Stimulated activated effector memory CD8-positive, alpha-beta T cell treated with anti-CD3 and anti-CD28 coated beads, Interleukin-12 subunit alpha, Interleukin-12 subunit beta, amount 100 ng/mL, for 72 hours (primary cell): ENCODE results near the gene RASGRF2.

Source experiments
- ATAC-seq: fragments of 150-1000 bp; cut with Tn5 transposase; 2 replicates; pipeline ENCODE4 v1.10.0; 2021
- DNase-seq, 2 donors: peaks; one replicate each; pipeline ENCODE4 v3.0.0; 2021 to 2022; ENCODE audit warnings: low spot score in 2 of 2
- H3K27ac Mint-ChIP-seq: one replicate; pipeline ENCODE4 v1.8.0; 2022; ENCODE audit warnings: mild to moderate bottlenecking, mixed read lengths
- H3K36me3 Mint-ChIP-seq: one replicate; pipeline ENCODE4 v1.8.0; 2022; ENCODE audit warnings: mild to moderate bottlenecking, mixed read lengths
- H3K4me1 Mint-ChIP-seq: one replicate; pipeline ENCODE4 v1.8.0; 2022; ENCODE audit warnings: mixed read lengths
- H3K4me3 Mint-ChIP-seq: one replicate; pipeline ENCODE4 v1.8.0; 2022; ENCODE audit warnings: mild to moderate bottlenecking, mixed read lengths
- H3K9me3 Mint-ChIP-seq: one replicate; pipeline ENCODE4 v1.8.0; 2022; ENCODE audit warnings: mixed read lengths

The RASGRF2 gene

GRCh38 chr5:81161012-81161601, 200.9 kb downstream of the RASGRF2 start:
- ATAC-seq (no peak), DNase-seq (no peak)
- H3K36me3 Mint-ChIP-seq: no peaks in the 10 kb centered on the region
- peaks cover 25% of the 10 kb centered on the region for H3K4me1 Mint-ChIP-seq
- H3K27ac Mint-ChIP-seq: no peak overlapping the region
- H3K4me3 Mint-ChIP-seq: no peak overlapping the region
- peaks cover under 1% of the 10 kb centered on the region for H3K9me3 Mint-ChIP-seq

DNA sequence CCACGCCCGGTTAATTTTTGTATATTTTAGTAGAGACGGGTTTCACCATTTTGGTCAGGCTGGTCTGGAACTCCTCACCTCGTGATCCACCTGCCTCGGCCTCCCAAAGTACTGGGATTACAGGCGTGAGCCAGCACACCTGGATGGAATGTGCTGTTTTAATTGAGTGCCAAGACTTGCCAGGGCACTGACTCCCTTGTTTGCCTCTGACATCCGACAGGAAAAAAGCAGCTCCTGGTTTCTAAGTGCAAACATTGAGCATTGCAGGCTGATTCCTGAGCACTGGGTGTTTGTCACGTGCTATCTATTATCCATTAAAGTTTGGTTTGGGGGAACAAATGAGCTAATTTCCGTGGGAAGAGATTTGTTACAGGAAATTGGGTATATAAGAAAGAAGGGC, 202.3 kb downstream of the RASGRF2 start:
- no peak overlapping the region for H3K27ac Mint-ChIP-seq

DNA sequence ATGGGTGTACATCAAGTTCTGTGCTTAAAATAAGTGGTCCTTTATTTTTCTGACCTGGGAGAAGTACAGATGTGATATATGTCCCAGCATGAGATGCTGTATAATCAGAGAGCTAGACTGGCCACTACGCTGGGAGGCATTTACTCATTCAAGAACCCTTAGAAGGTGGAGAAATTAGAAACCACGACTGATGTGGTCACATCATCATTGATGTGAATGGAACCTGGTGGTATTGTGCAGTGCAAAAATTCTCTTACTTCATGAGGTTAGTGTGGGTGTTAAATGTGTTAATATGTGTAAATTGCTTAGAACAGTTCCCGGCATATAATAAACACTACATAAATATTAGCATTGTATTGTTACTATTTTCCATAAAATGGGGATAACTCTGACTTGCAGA, 203.5 kb downstream of the RASGRF2 start:
- peak; percentile 87 for ATAC-seq
- Mint-ChIP-seq H3K27ac (no peak overlapping the region), H3K4me3 (no peak overlapping the region)

More for the DNA sequence above, 202.3 kb downstream of the RASGRF2 start:
- Mint-ChIP-seq H3K36me3 (no peaks in the 10 kb centered on the region), H3K4me3 (no peak overlapping the region), H3K4me1 (peaks cover 25% of the 10 kb centered on the region), H3K9me3 (no peaks in the 10 kb centered on the region)
- ATAC-seq (no peak), DNase-seq (no peak)

GRCh38 chr5:81164476-81164875, 204.3 kb downstream of the RASGRF2 start:
- Mint-ChIP-seq H3K4me1 (peaks cover 29% of the 10 kb centered on the region), H3K27ac (peak overlapping the region; percentile 59)
- ATAC-seq: no peak

More for the DNA sequence above, 203.5 kb downstream of the RASGRF2 start:
- no peak for DNase-seq
- Mint-ChIP-seq H3K4me1 (peaks cover 29% of the 10 kb centered on the region), H3K9me3 (no peaks in the 10 kb centered on the region), H3K36me3 (no peaks in the 10 kb centered on the region)

DNA sequence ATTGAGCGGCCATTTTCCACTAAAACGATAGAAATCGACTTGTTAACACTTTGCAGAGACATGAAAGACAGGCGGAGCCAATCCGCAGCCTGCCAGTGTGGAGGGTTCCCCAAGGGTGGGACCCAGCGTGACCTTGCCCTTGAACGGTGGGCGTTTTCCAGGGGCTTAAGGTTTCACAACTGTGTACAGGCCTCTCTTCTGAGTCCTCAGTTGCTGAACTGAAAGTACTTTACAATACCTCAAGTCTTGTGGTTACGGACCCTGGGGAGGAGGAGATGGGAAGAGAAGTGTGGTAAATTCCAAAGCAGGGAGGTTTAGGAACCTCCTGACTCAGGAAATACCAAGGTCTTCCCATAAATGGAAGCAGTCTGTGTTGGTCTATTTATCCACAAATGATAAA, 204.8 kb downstream of the RASGRF2 start:
- Mint-ChIP-seq H3K36me3 (peaks cover 3% of the 10 kb centered on the region), H3K4me3 (no peak overlapping the region), H3K4me1 (peaks cover 33% of the 10 kb centered on the region), H3K27ac (peak overlapping the region; percentile 59), H3K9me3 (no peaks in the 10 kb centered on the region)
- ATAC-seq (no peak), DNase-seq (no peak)

More at GRCh38 chr5:81164476-81164875, 204.3 kb downstream of the RASGRF2 start:
- Mint-ChIP-seq H3K4me3 (no peak overlapping the region), H3K36me3 (no peaks in the 10 kb centered on the region), H3K9me3 (no peaks in the 10 kb centered on the region)
- no peak for DNase-seq

GRCh38 chr5:81165493-81166119, 205.4 kb downstream of the RASGRF2 start:
- Mint-ChIP-seq H3K36me3 (peaks cover 6% of the 10 kb centered on the region), H3K4me1 (peaks cover 38% of the 10 kb centered on the region)

GRCh38 chr5:81166430-81166829, 206.3 kb downstream of the RASGRF2 start:
- DNase-seq (no peak), ATAC-seq (no peak)
- Mint-ChIP-seq H3K27ac (no peak overlapping the region), H3K4me1 (peaks cover 38% of the 10 kb centered on the region), H3K4me3 (no peak overlapping the region), H3K36me3 (peaks cover 6% of the 10 kb centered on the region), H3K9me3 (no peaks in the 10 kb centered on the region)

More at GRCh38 chr5:81165493-81166119, 205.4 kb downstream of the RASGRF2 start:
- Mint-ChIP-seq H3K4me3 (no peak overlapping the region), H3K27ac (no peak overlapping the region), H3K9me3 (no peaks in the 10 kb centered on the region)
- DNase-seq: peak; percentile 36 to 79
- peak; percentile 78 for ATAC-seq

- H3K36me3 Mint-ChIP-seq: peaks cover 6% of the 10 kb centered on the region
- H3K4me1 Mint-ChIP-seq: peaks cover 38% of the 10 kb centered on the region
- no peak overlapping the region for H3K27ac Mint-ChIP-seq
- H3K4me3 Mint-ChIP-seq: no peak overlapping the region
- ATAC-seq (no peak), DNase-seq (no peak)
- no peaks in the 10 kb centered on the region for H3K9me3 Mint-ChIP-seq
Measured at GRCh38 chr5:81167078-81167477, 206.9 kb downstream of the RASGRF2 start.

DNA sequence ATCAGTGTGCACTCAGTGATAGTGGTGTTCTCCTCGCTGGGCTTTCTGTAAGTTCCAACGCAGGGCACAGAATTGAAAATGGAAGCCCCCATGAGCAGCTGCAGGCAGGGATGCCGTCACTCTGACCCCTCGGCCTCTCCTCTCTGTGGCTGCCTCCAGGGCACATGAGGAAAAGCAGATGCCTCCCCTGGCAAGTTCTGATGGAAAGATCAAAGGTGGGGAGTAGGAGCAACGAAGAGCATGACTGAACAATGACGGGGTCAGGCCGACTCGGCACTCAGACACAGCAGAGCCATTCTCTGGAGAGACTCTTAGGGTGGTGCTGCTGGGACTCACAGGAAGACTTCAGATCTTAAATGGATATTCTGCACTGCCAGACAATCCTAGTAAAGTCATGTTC, 207.4 kb downstream of the RASGRF2 start:
- Mint-ChIP-seq H3K27ac (no peak overlapping the region), H3K4me1 (peaks cover 38% of the 10 kb centered on the region), H3K4me3 (no peak overlapping the region), H3K9me3 (no peaks in the 10 kb centered on the region), H3K36me3 (peaks cover 6% of the 10 kb centered on the region)
- ATAC-seq (no peak), DNase-seq (no peak)

DNA sequence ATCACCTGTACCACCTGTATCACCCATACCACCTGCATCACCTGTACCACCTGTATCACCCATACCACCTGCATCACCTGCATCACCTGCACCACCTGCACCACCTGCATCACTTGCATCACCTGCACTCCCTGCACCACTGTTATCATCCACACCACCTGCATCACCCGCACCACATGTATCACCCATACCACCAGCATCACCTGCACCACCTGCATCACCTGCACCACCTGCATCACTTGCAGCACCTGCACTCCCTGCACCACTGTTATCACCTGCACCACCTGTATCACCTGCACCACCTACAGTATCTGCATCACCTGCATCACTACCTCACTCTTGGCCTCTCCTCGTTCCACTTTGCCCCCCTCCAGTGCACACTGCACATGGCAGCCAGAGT, 209.8 kb downstream of the RASGRF2 start:
- no peak for ATAC-seq
- peaks cover 6% of the 10 kb centered on the region for H3K36me3 Mint-ChIP-seq
- H3K9me3 Mint-ChIP-seq: no peaks in the 10 kb centered on the region
- no peak overlapping the region for H3K4me3 Mint-ChIP-seq
- peaks cover 24% of the 10 kb centered on the region for H3K4me1 Mint-ChIP-seq
- DNase-seq: no peak
- H3K27ac Mint-ChIP-seq: no peak overlapping the region

- H3K36me3 Mint-ChIP-seq: peaks cover 6% of the 10 kb centered on the region
Measured at GRCh38 chr5:81171769-81172168, 211.6 kb downstream of the RASGRF2 start.

DNA sequence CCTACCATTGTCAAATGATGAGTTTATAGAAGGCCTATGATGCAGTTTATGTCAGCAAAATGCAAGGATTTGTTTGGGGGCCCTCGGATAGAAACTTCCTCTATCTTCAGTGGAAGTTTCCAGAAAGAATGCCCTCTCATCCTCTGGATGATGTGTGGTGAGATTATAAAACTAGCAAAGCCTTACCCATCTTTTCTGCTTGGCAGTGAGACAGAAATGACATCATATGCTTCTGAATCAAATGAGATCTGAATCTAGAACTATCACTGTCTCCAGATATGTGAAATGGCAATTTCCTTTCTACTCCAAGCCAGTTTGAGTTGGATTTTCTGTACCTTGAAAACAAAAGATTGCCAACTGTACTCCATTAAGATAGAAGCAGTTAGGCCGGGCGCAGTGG, 212.5 kb downstream of the RASGRF2 start:
- H3K9me3 Mint-ChIP-seq: no peaks in the 10 kb centered on the region
- ATAC-seq (no peak), DNase-seq (no peak)
- H3K27ac Mint-ChIP-seq: no peak overlapping the region
- peaks cover 13% of the 10 kb centered on the region for H3K4me1 Mint-ChIP-seq
- H3K4me3 Mint-ChIP-seq: no peak overlapping the region
- peaks cover 6% of the 10 kb centered on the region for H3K36me3 Mint-ChIP-seq

More at GRCh38 chr5:81171769-81172168, 211.6 kb downstream of the RASGRF2 start:
- H3K9me3 Mint-ChIP-seq: no peaks in the 10 kb centered on the region
- ATAC-seq (no peak), DNase-seq (no peak)
- H3K27ac Mint-ChIP-seq: no peak overlapping the region
- no peak overlapping the region for H3K4me3 Mint-ChIP-seq
- peaks cover 13% of the 10 kb centered on the region for H3K4me1 Mint-ChIP-seq

DNA sequence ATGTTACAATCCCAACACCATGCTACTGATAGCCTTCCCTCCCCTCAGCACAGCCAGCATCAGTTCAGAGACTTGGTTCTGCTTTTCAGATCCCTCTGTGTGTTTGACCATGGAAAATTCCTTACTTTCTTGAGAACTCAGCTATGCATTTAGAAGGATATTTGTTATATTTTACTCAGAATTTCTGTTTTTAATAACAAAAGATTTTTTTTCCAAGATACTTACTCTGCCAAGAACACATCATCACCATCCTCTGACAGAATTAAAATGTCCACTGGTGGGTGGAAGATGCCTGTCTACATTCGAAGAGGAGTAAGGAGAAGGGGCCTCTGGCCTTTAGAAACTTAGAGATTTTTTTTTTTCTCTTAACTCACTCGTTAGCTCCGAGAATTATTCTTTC, 216.9 kb downstream of the RASGRF2 start:
- Mint-ChIP-seq H3K4me1 (peaks cover under 1% of the 10 kb centered on the region), H3K9me3 (no peaks in the 10 kb centered on the region), H3K36me3 (no peaks in the 10 kb centered on the region), H3K27ac (no peak overlapping the region), H3K4me3 (no peak overlapping the region)
- DNase-seq (no peak), ATAC-seq (no peak)

- Mint-ChIP-seq H3K4me1 (peaks cover 11% of the 10 kb centered on the region), H3K36me3 (peaks cover 4% of the 10 kb centered on the region), H3K9me3 (no peaks in the 10 kb centered on the region), H3K27ac (no peak overlapping the region), H3K4me3 (no peak overlapping the region)
- no peak for DNase-seq
- ATAC-seq: no peak
Measured at GRCh38 chr5:81179959-81180358, 219.8 kb downstream of the RASGRF2 start.

- ATAC-seq: no peak
- no peak overlapping the region for H3K27ac Mint-ChIP-seq
- H3K4me3 Mint-ChIP-seq: no peak overlapping the region
- no peak for DNase-seq
- peaks cover 4% of the 10 kb centered on the region for H3K36me3 Mint-ChIP-seq
- no peaks in the 10 kb centered on the region for H3K9me3 Mint-ChIP-seq
- H3K4me1 Mint-ChIP-seq: peaks cover 11% of the 10 kb centered on the region
Measured at GRCh38 chr5:81180780-81181460, 220.8 kb downstream of the RASGRF2 start.
